Islet precursor cell (in vitro differentiated cells): ENCODE data around the gene C5orf52.

Source experiments
- DNase-seq: peaks from one replicate; pipeline ENCODE4 v3.0.0-alpha.2; 2018

The C5orf52 gene

GRCh38 chr5:157670662-157671591 lies at the start of gene C5orf52:
Gene C5orf52, plus strand, starts transcription at chr5:157671533. Its CDS starts 82 bp downstream, at chr5:157671615.
- peak; percentile 35 for DNase-seq

GRCh38 chr5:157624144-157624543 lies 47.2 kb upstream of the C5orf52 start:
- DNase-seq: no peak

- no peak for DNase-seq
Measured at GRCh38 chr5:157626831-157627230, 44.5 kb upstream of the C5orf52 start.

GRCh38 chr5:157630341-157630740 lies 41.0 kb upstream of the C5orf52 start:
- no peak for DNase-seq

- no peak for DNase-seq
Measured at GRCh38 chr5:157640406-157641066, 30.8 kb upstream of the C5orf52 start.

- no peak for DNase-seq
Measured at GRCh38 chr5:157648275-157648990, 22.9 kb upstream of the C5orf52 start.

- no peak for DNase-seq
Measured at GRCh38 chr5:157649101-157649500, 22.2 kb upstream of the C5orf52 start.

- DNase-seq: no peak
Measured at GRCh38 chr5:157650991-157651611, 20.2 kb upstream of the C5orf52 start.

- DNase-seq: peak; percentile 68
Measured at GRCh38 chr5:157651623-157652376, 19.5 kb upstream of the C5orf52 start.

- DNase-seq: no peak
Measured at GRCh38 chr5:157652377-157652692, 19.0 kb upstream of the C5orf52 start, which contains the start of gene SOX30. Gene SOX30, minus strand, starts transcription at chr5:157652438. Its CDS starts 360 bp downstream, at chr5:157652078.

- no peak for DNase-seq
Measured at GRCh38 chr5:157657516-157657915, 13.8 kb upstream of the C5orf52 start.

- DNase-seq: no peak
Measured at GRCh38 chr5:157658893-157659292, 12.4 kb upstream of the C5orf52 start.

GRCh38 chr5:157659868-157660660 lies 11.3 kb upstream of the C5orf52 start:
- DNase-seq: no peak

- DNase-seq: peak; percentile 23
Measured at GRCh38 chr5:157665467-157666070, 5.8 kb upstream of the C5orf52 start.

- DNase-seq: no peak
Measured at GRCh38 chr5:157668356-157668755, 3.0 kb upstream of the C5orf52 start.

GRCh38 chr5:157669701-157670097 lies 1.6 kb upstream of the C5orf52 start:
- peak; percentile 32 for DNase-seq

- DNase-seq: peak; percentile 36
Measured at GRCh38 chr5:157671592-157672330, 428 bp downstream of the C5orf52 start.

GRCh38 chr5:157672976-157673375 lies 1.6 kb downstream of the C5orf52 start:
- DNase-seq: peak; percentile 8

GRCh38 chr5:157674351-157674750 lies 3.0 kb downstream of the C5orf52 start:
- peak; percentile 9 for DNase-seq

GRCh38 chr5:157677931-157678330 lies 6.6 kb downstream of the C5orf52 start:
- peak; percentile 6 for DNase-seq
